ENCODE results near the gene PSME1.

- TF ChIP-seq EZH2 (IDR thresholded peaks at IDR 0.05; ENCODE audit: borderline replicate concordance, low read depth, low read length, severe bottlenecking) = no peak
- no peak for TF ChIP-seq CTCF (IDR thresholded peaks at IDR 0.05; ENCODE audit: borderline replicate concordance, extremely low read depth, low read length, poor library complexity, severe bottlenecking)
These were observed 9.9 kb downstream of the PSME1 start for GRCh38 chr14:24145690-24146452.
